ENCODE data around the gene ACTR3. TPM values are rescaled to one million over a fixed set of nuclear protein-coding genes. Genes with fewer than 3 reads are reported as not detected.
A peak's percentile ranks its signal among the peaks of the same experiment; 100 is the strongest.

The ACTR3 gene
- total RNA-seq, 2 experiments from 2014 or later = 442 to 449 TPM

GRCh38 chr2:113895301-113895700 lies 5.4 kb downstream of the ACTR3 start:
- DNase-seq (no peak), ATAC-seq (no peak)
- Mint-ChIP-seq H3K36me3 (ENCODE audit: low read depth) (peaks cover 64% of the 10 kb centered on the region), H3K9me3 (no peaks in the 10 kb centered on the region), H3K27ac (peak overlapping the region; percentile 79), H3K4me1 (ENCODE audit: low read depth) (peaks cover 78% of the 10 kb centered on the region), H3K4me3 (peak overlapping the region; percentile 99), H3K27me3 (no peaks in the 10 kb centered on the region)
- CTCF ChIA-PET = interaction anchor here (1.0 to 3.7 kb wide), 4 partner anchors 18 to 291 kb away, joined by 3 to 17 read pairs (median 4); no protein-coding TSS in a partner anchor
- POLR2A ChIA-PET = interaction anchor here (0.6 to 6.8 kb wide), 5 partner anchors 9 to 105 kb away, joined by 3 to 35 read pairs (median 3); no protein-coding TSS in a partner anchor
- no peak for TF ChIP-seq CTCF (IDR thresholded peaks at IDR 0.05)
- intact Hi-C loops (cut with micrococcal nuclease) = loop anchor here (10.0 kb wide), 1 partner anchor 200 kb away; no protein-coding TSS in a partner anchor

- ChIA-PET CTCF (interaction anchor here (1.0 to 2.4 kb wide), 5 partner anchors 8 to 292 kb away, joined by 3 to 6 read pairs (median 3); no protein-coding TSS in a partner anchor), POLR2A (interaction anchor here (1.1 to 6.8 kb wide), 2 partner anchors 9 to 13 kb away, joined by 3 to 35 read pairs; no protein-coding TSS in a partner anchor)
- Mint-ChIP-seq H3K36me3 (ENCODE audit: low read depth) (peaks cover 65% of the 10 kb centered on the region), H3K27me3 (no peaks in the 10 kb centered on the region), H3K4me1 (ENCODE audit: low read depth) (peaks cover 85% of the 10 kb centered on the region), H3K27ac (peak overlapping the region; percentile 79), H3K4me3 (peak overlapping the region; percentile 99), H3K9me3 (no peaks in the 10 kb centered on the region)
- no peak for TF ChIP-seq CTCF (IDR thresholded peaks at IDR 0.05)
- intact Hi-C loops (cut with micrococcal nuclease) = loop anchor here (10.0 kb wide), 1 partner anchor 201 kb away; no protein-coding TSS in a partner anchor
- DNase-seq (no peak), ATAC-seq (peak; percentile 24)
Measured at GRCh38 chr2:113895819-113896563, 6.1 kb downstream of the ACTR3 start.

- intact Hi-C loops (cut with micrococcal nuclease) = loop anchor here (10.0 kb wide), 1 partner anchor 202 kb away; no protein-coding TSS in a partner anchor
- TF ChIP-seq CTCF (IDR thresholded peaks at IDR 0.05) = no peak
- Mint-ChIP-seq H3K36me3 (ENCODE audit: low read depth) (peaks cover 64% of the 10 kb centered on the region), H3K27me3 (no peaks in the 10 kb centered on the region), H3K9me3 (no peaks in the 10 kb centered on the region), H3K4me3 (peak overlapping the region; percentile 37), H3K27ac (no peak overlapping the region), H3K4me1 (ENCODE audit: low read depth) (peaks cover 92% of the 10 kb centered on the region)
- ATAC-seq = no peak
- no peak for DNase-seq
- ChIA-PET POLR2A (interaction anchor here (6.8 kb wide), 1 partner anchor 12 kb away, joined by 35 read pairs; no protein-coding TSS in a partner anchor), CTCF (interaction anchor here (1.5 to 2.4 kb wide), 3 partner anchors 9 to 83 kb away, joined by 3 to 6 read pairs (median 5); no protein-coding TSS in a partner anchor)
Measured at GRCh38 chr2:113896791-113897190, 6.9 kb downstream of the ACTR3 start.

- H3K9me3 Mint-ChIP-seq = no peaks in the 10 kb centered on the region
- POLR2A ChIA-PET = interaction anchor here (6.8 kb wide), 1 partner anchor 11 kb away, joined by 35 read pairs; no protein-coding TSS in a partner anchor
- peak overlapping the region; percentile 19 for H3K4me3 Mint-ChIP-seq
- H3K27me3 Mint-ChIP-seq = no peaks in the 10 kb centered on the region
- CTCF ChIA-PET = interaction anchor here (2.4 kb wide), 1 partner anchor 10 kb away, joined by 6 read pairs; no protein-coding TSS in a partner anchor
- intact Hi-C loops (cut with micrococcal nuclease) = loop anchor here (10.0 kb wide), 1 partner anchor 203 kb away; no protein-coding TSS in a partner anchor
- ATAC-seq (no peak), DNase-seq (no peak)
- TF ChIP-seq CTCF (IDR thresholded peaks at IDR 0.05) = no peak
- H3K27ac Mint-ChIP-seq = peak overlapping the region; percentile 36
- peaks cover 92% of the 10 kb centered on the region for H3K4me1 Mint-ChIP-seq (ENCODE audit: low read depth)
- H3K36me3 Mint-ChIP-seq (ENCODE audit: low read depth) = peaks cover 58% of the 10 kb centered on the region
Measured at GRCh38 chr2:113898081-113898480, 8.2 kb downstream of the ACTR3 start.

Data from activated CD8-positive, alpha-beta T cell treated with anti-CD3 and anti-CD28 coated beads for 36 hours (primary cell).